OCI-LY1 (cell line): ENCODE results near the gene BCR.

ENCODE experiments used
- EZH2 ChIP-seq: fragments of 200-600 bp; sonication (generic), shearing (Covaris generic); IDR thresholded peaks from 2 replicates; pipeline ENCODE4 v1.8.0; 2017; ENCODE audit warnings: borderline replicate concordance, mixed run types, mild to moderate bottlenecking, antibody characterized with exemption, low read length, moderate library complexity, mixed read lengths
- TF ChIP-seq, protein P1 (sequence below): fragments of 200-600 bp; sonication (generic), shearing (Covaris generic); IDR thresholded peaks from 2 replicates; pipeline ENCODE4 v1.5.1; 2017; ENCODE audit warnings: mild to moderate bottlenecking, antibody characterized with exemption, low read length, moderate library complexity, mixed read lengths

DNA sequence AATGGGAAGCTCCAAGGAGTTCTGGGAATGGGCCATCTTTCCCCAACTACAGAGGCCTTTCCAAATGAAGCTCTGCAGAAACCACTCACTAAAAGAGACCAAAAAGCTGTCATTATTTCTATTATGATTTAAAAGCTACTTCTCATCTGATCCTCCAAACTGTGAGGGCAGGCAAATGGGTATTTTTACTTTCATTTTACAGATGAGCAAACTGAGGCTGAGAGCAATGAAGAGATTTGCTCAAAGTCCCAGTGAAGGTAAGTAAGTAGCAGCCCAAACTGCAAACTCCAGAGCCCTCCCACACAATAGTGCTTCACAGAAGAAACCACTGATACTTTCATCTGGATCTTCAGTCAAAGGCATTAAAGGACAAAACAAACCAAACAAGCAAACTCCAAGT is 39.9 kb upstream of the BCR start:
- TF ChIP-seq, protein P1, sequence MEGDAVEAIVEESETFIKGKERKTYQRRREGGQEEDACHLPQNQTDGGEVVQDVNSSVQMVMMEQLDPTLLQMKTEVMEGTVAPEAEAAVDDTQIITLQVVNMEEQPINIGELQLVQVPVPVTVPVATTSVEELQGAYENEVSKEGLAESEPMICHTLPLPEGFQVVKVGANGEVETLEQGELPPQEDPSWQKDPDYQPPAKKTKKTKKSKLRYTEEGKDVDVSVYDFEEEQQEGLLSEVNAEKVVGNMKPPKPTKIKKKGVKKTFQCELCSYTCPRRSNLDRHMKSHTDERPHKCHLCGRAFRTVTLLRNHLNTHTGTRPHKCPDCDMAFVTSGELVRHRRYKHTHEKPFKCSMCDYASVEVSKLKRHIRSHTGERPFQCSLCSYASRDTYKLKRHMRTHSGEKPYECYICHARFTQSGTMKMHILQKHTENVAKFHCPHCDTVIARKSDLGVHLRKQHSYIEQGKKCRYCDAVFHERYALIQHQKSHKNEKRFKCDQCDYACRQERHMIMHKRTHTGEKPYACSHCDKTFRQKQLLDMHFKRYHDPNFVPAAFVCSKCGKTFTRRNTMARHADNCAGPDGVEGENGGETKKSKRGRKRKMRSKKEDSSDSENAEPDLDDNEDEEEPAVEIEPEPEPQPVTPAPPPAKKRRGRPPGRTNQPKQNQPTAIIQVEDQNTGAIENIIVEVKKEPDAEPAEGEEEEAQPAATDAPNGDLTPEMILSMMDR: no peak
- TF ChIP-seq EZH2: no peak
